Measurements from ENCODE around the gene PRPF31. TPM values are rescaled to one million over a fixed set of nuclear protein-coding genes. Genes with fewer than 3 reads are reported as not detected.

Gene PRPF31, protein sequence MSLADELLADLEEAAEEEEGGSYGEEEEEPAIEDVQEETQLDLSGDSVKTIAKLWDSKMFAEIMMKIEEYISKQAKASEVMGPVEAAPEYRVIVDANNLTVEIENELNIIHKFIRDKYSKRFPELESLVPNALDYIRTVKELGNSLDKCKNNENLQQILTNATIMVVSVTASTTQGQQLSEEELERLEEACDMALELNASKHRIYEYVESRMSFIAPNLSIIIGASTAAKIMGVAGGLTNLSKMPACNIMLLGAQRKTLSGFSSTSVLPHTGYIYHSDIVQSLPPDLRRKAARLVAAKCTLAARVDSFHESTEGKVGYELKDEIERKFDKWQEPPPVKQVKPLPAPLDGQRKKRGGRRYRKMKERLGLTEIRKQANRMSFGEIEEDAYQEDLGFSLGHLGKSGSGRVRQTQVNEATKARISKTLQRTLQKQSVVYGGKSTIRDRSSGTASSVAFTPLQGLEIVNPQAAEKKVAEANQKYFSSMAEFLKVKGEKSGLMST
- total RNA-seq, result 10 to 100 TPM; 39.5 to 65.6 TPM

DNA sequence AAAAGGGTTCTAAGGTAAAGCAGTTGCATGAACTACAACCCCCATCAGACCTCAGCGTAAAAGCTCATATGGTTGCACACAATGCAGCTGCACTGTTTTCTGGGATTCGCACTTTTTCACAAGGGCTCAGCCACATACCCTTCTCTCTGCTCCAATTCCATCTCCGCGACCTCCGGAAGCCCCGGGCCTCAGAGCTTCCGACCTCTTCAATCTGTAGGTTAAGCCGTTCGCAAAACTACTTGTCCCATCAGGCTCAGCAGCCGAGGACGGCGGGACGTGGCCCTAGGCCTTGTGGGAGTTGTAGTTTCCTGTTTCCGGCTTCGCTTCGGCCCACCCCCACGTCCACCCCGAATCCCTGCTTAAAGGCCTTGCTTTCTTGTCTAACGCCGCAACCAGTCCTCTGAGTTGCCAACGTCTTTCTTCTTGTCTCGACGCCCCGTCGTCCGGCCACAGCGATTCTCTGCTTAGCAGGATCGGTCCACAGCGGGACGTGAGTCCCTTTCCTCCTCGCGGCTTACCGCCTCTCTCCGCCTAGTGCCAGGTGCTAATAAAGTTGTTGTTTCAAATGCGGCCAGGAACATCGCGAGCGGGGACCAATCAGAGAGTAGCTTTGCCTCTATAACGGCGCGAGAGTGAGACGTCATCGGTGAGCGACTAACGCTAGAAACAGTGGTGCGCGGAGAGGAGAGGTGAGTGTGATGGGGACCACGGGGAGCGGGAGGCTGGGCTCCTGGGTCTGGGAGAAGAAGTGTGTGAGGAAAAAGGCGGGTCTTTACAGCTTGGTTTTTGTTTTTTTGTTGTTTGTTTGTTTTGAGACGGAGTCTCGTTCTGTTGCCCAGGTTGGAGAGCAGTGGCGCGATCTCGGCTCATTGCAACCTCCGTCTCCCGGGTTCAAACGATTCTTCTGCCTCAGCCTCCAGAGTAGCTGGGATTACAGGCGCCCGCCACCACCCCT, at the start of gene PRPF31, which contains the start of gene TFPT:
PRPF31 (plus strand) TSS at position 646 of the 955 bp plus-strand sequence. CDS start 2,525 bp downstream, outside the sequence.
TFPT (minus strand) TSS at position 549 of the 955 bp plus-strand sequence; CDS start at position 161, 388 bp downstream.
- no peaks in the 10 kb centered on the region for H3K36me3 ChIP-seq
- H3K27ac ChIP-seq, result peak within 1 kb of the TSS; percentile 87
- DNase-seq, result peak; percentile 98
- no peaks in the 10 kb centered on the region for H3K4me1 ChIP-seq
- H3K9ac ChIP-seq (ENCODE audit: low read depth in 2 of 2, low read length in 2 of 2), result peak within 1 kb of the TSS; percentile 75 to 87
- H3K9me3 ChIP-seq, result no peaks in the 10 kb centered on the region
- TF ChIP-seq CTCF (IDR thresholded peaks at IDR 0.05), result no peak
- intact Hi-C loops (cut with DNase I), result no loop called here
- peak within 1 kb of the TSS; percentile 66 for H3K4me3 ChIP-seq
- no peaks in the 10 kb centered on the region for H3K27me3 ChIP-seq

GRCh38 chr19:54069470-54069869, 46.1 kb upstream of the PRPF31 start:
- TF ChIP-seq CTCF (IDR thresholded peaks at IDR 0.05), result no peak

GRCh38 chr19:54073829-54074228, 41.7 kb upstream of the PRPF31 start:
- intact Hi-C loops (cut with DNase I), result no loop called here
- TF ChIP-seq CTCF (IDR thresholded peaks at IDR 0.05), result no peak
- H3K36me3 ChIP-seq, result no peaks in the 10 kb centered on the region
- no peak for DNase-seq
- no peaks in the 10 kb centered on the region for H3K9me3 ChIP-seq
- no peak overlapping the region for H3K4me3 ChIP-seq
- no peaks in the 10 kb centered on the region for H3K4me1 ChIP-seq
- H3K27ac ChIP-seq, result no peak overlapping the region
- no peak overlapping the region for H3K9ac ChIP-seq (ENCODE audit: low read depth in 2 of 2, low read length in 2 of 2)
- no peaks in the 10 kb centered on the region for H3K27me3 ChIP-seq

More at GRCh38 chr19:54069470-54069869, 46.1 kb upstream of the PRPF31 start:
- no peak overlapping the region for H3K4me3 ChIP-seq
- no peak overlapping the region for H3K27ac ChIP-seq
- no peaks in the 10 kb centered on the region for H3K9me3 ChIP-seq
- no peak for DNase-seq
- no peaks in the 10 kb centered on the region for H3K36me3 ChIP-seq
- H3K9ac ChIP-seq (ENCODE audit: low read depth in 2 of 2, low read length in 2 of 2), result no peak overlapping the region
- intact Hi-C loops (cut with DNase I), result no loop called here
- no peaks in the 10 kb centered on the region for H3K4me1 ChIP-seq
- H3K27me3 ChIP-seq, result no peaks in the 10 kb centered on the region

DNA sequence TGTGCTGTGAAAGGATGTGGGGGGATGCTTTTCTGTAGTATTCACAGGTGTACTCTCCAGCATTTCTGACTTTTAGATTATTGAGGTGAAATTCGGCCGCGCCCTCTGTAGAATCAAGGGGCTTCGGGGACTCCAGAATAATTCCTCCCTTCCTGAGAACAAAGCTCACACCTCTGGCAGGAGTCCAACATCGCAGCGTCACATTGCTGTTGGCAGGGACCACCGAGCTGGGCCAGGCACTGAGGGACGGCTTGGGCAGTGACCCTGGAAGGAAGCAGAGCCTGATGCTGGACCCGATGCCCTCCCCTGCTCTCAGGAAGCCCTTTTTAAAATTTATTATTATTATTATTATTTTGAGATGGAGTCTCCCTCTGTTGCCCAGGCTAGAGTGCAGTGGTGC, 40.7 kb upstream of the PRPF31 start:
- Histone ChIP-seq H3K4me3 (no peak overlapping the region), H3K27ac (no peak overlapping the region), H3K36me3 (no peaks in the 10 kb centered on the region), H3K27me3 (no peaks in the 10 kb centered on the region), H3K4me1 (no peaks in the 10 kb centered on the region), H3K9me3 (no peaks in the 10 kb centered on the region), H3K9ac (ENCODE audit: low read depth in 2 of 2, low read length in 2 of 2) (no peak overlapping the region)
- intact Hi-C loops (cut with DNase I), result no loop called here
- no peak for DNase-seq
- no peak for TF ChIP-seq CTCF (IDR thresholded peaks at IDR 0.05)

GRCh38 chr19:54077334-54077733, 38.2 kb upstream of the PRPF31 start:
- no peak for DNase-seq
- H3K27ac ChIP-seq, result no peak overlapping the region
- H3K4me3 ChIP-seq, result no peak overlapping the region
- TF ChIP-seq CTCF (IDR thresholded peaks at IDR 0.05), result no peak
- no peaks in the 10 kb centered on the region for H3K27me3 ChIP-seq
- no peaks in the 10 kb centered on the region for H3K36me3 ChIP-seq
- no peaks in the 10 kb centered on the region for H3K9me3 ChIP-seq
- no peak overlapping the region for H3K9ac ChIP-seq (ENCODE audit: low read depth in 2 of 2, low read length in 2 of 2)
- intact Hi-C loops (cut with DNase I), result no loop called here
- no peaks in the 10 kb centered on the region for H3K4me1 ChIP-seq
